Measurements from ENCODE around the gene BRD8. TPM values are rescaled to one million over a fixed set of nuclear protein-coding genes. Genes with fewer than 3 reads are reported as not detected.

The BRD8 gene
- total RNA-seq, 1 donor, result 51.0 TPM

GRCh38 chr5:138091685-138092084 is 86.7 kb downstream of the BRD8 start:
- peaks cover 49% of the 10 kb centered on the region for H3K27me3 ChIP-seq (ENCODE audit: insufficient read depth, low read length)
- TF ChIP-seq CTCF (IDR thresholded peaks at IDR 0.05; ENCODE audit: extremely low read depth, low read depth, low read length), result no peak
- H3K9me3 ChIP-seq (ENCODE audit: low read depth, low read length), result no peaks in the 10 kb centered on the region
- no peak for DNase-seq (ENCODE audit: insufficient read length, low spot score, missing footprints)
- H3K27ac ChIP-seq (ENCODE audit: low read depth, low read length), result no peak overlapping the region
- no peak overlapping the region for H3K4me3 ChIP-seq (ENCODE audit: insufficient read depth, low read length)
- H3K4me1 ChIP-seq (ENCODE audit: insufficient read depth, low read length), result no peaks in the 10 kb centered on the region
- H4K20me1 ChIP-seq (ENCODE audit: insufficient read depth, low read length), result no peaks in the 10 kb centered on the region
- no peak overlapping the region for H3K4me2 ChIP-seq (ENCODE audit: insufficient read depth, low read length)
- no peaks in the 10 kb centered on the region for H3K36me3 ChIP-seq (ENCODE audit: insufficient read depth, low read length)
- no peak overlapping the region for H2AFZ ChIP-seq (ENCODE audit: low read length)
- H3K79me2 ChIP-seq (ENCODE audit: insufficient read depth, low read length), result no peaks in the 10 kb centered on the region

Small RNA genes within 50 kb of the gene (small RNA-seq; reads per million reads assigned to genes)
- gene RNU6-460P (not detected), gene RNU6-888P (not detected)

Other genes with a start within 250 kb of the BRD8 start
- 55.7 and 59.7 TPM in 2 replicates for gene FAM13B, start 145.6 kb downstream of the BRD8 start, total RNA-seq
- gene WNT8A, start 94.6 kb downstream of the BRD8 start, total RNA-seq, result not detected in 2 replicates
- gene NME5, start 39.2 kb downstream of the BRD8 start, total RNA-seq, result 5.9 and 6.5 TPM in 2 replicates
- gene KIF20A, start 482 bp upstream of the BRD8 start, total RNA-seq, result 5.3 and 7.2 TPM in 2 replicates
- 25.6 and 28.6 TPM in 2 replicates for gene CDC23, start 34.7 kb upstream of the BRD8 start, total RNA-seq
- not detected in 2 replicates for gene GFRA3, start 96.0 kb upstream of the BRD8 start, total RNA-seq
- gene CDC25C, start 153.2 kb upstream of the BRD8 start, total RNA-seq, result 1.8 TPM in 2 replicates
- gene FAM53C, start 159.6 kb upstream of the BRD8 start, total RNA-seq, result 39.8 and 43.8 TPM in 2 replicates
- gene KDM3B, start 174.1 kb upstream of the BRD8 start, total RNA-seq, result 48.3 and 53.2 TPM in 2 replicates